Activated CD8-positive, alpha-beta T cell treated with anti-CD3 and anti-CD28 coated beads for 36 hours (primary cell): ENCODE measurements around the gene AXIN1. TPM values are rescaled to one million over a fixed set of nuclear protein-coding genes. Genes with fewer than 3 reads are reported as not detected.
A peak's percentile ranks its signal among the peaks of the same experiment; 100 is the strongest.
"Not testable (repeated sequence)": the region's sequence is repeated elsewhere in the genome, so short reads cannot be mapped to it uniquely, and the experiment has no call there.

ENCODE experiments used
- ATAC-seq: fragments of 200-7000 bp; cut with Tn5 transposase; one replicate; pipeline ENCODE4 v1.10.0; 2021; ENCODE audit warnings: mild to moderate bottlenecking, moderate library complexity
- CTCF ChIA-PET: fragments of 350-600 bp; sonication (Branson Sonifier 250); formaldehyde crosslinking; loops from one replicate; lab custom pipeline; 2021; ENCODE audit warnings: antibody characterized with exemption; lab: Charles Lee
- POLR2A ChIA-PET: fragments of 350-600 bp; sonication (Branson Sonifier 250); formaldehyde crosslinking; loops from one replicate; lab custom pipeline; 2021; ENCODE audit warnings: antibody characterized with exemption; lab: Charles Lee
- DNase-seq: peaks from one replicate; pipeline ENCODE4 v3.0.0-alpha.2; 2020
- H3K27ac Mint-ChIP-seq: one replicate; pipeline ENCODE4 v1.8.0; 2021; ENCODE audit warnings: mild to moderate bottlenecking, mixed read lengths
- H3K27me3 Mint-ChIP-seq: one replicate; pipeline ENCODE4 v1.8.0; 2021; ENCODE audit warnings: mixed read lengths
- H3K36me3 Mint-ChIP-seq: one replicate; pipeline ENCODE4 v1.8.0; 2021; ENCODE audit warnings: low read depth, mixed read lengths
- H3K4me1 Mint-ChIP-seq: one replicate; pipeline ENCODE4 v1.8.0; 2021; ENCODE audit warnings: low read depth, mixed read lengths
- H3K4me3 Mint-ChIP-seq: one replicate; pipeline ENCODE4 v1.8.0; 2021; ENCODE audit warnings: mild to moderate bottlenecking, moderate library complexity, mixed read lengths
- H3K9me3 Mint-ChIP-seq: one replicate; pipeline ENCODE4 v1.8.0; 2021; ENCODE audit warnings: mixed read lengths
- intact Hi-C: fragments of 100-400 bp; cut with micrococcal nuclease; formaldehyde crosslinking; loops from one replicate; pipeline ENCODE4 v1.10.0; 2022
- total RNA-seq, 2 experiments: library from RNA; stranded (reverse); gene quantifications; one replicate each; pipeline ENCODE4 v1.2.3, GENCODE V29; 2021
- TF ChIP-seq, protein P1 (sequence below): fragments of 200-600 bp; IDR thresholded peaks from one replicate; pipeline ENCODE4 v1.8.0; 2022; ENCODE audit warnings: antibody characterized with exemption, mild to moderate bottlenecking

The AXIN1 gene
- total RNA-seq, 2 experiments from 2014 or later = 24.1 to 24.9 TPM

DNA sequence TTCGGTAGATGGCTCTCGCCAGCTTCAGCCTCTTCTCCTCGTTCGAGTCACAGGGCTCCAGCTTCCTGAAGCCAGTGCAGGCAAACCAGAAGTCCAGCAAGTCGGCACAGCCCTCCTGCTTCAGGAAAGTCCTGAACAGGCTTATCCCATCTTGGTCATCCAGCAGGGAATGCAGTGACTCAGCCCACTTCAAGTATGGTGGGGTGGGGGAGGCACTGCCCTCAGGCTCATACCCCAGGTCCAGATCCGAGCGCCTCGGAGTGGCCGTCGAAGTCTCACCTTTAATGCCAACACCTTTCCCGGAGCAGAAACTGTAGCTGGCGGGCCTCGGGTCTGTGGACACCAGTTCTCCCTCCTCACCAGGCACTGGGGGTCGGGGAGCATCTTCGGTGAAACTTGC is 5.9 kb downstream of the AXIN1 start:
- TF ChIP-seq, protein P1, sequence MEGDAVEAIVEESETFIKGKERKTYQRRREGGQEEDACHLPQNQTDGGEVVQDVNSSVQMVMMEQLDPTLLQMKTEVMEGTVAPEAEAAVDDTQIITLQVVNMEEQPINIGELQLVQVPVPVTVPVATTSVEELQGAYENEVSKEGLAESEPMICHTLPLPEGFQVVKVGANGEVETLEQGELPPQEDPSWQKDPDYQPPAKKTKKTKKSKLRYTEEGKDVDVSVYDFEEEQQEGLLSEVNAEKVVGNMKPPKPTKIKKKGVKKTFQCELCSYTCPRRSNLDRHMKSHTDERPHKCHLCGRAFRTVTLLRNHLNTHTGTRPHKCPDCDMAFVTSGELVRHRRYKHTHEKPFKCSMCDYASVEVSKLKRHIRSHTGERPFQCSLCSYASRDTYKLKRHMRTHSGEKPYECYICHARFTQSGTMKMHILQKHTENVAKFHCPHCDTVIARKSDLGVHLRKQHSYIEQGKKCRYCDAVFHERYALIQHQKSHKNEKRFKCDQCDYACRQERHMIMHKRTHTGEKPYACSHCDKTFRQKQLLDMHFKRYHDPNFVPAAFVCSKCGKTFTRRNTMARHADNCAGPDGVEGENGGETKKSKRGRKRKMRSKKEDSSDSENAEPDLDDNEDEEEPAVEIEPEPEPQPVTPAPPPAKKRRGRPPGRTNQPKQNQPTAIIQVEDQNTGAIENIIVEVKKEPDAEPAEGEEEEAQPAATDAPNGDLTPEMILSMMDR = no peak
- Mint-ChIP-seq H3K27ac (no peak overlapping the region), H3K4me1 (peaks cover 83% of the 10 kb centered on the region), H3K27me3 (no peaks in the 10 kb centered on the region), H3K36me3 (peaks cover 44% of the 10 kb centered on the region), H3K9me3 (no peaks in the 10 kb centered on the region), H3K4me3 (no peak overlapping the region)
- CTCF ChIA-PET = no interaction called here
- intact Hi-C loops = no loop called here
- DNase-seq = no peak
- POLR2A ChIA-PET = no interaction called here
- ATAC-seq = no peak

DNA sequence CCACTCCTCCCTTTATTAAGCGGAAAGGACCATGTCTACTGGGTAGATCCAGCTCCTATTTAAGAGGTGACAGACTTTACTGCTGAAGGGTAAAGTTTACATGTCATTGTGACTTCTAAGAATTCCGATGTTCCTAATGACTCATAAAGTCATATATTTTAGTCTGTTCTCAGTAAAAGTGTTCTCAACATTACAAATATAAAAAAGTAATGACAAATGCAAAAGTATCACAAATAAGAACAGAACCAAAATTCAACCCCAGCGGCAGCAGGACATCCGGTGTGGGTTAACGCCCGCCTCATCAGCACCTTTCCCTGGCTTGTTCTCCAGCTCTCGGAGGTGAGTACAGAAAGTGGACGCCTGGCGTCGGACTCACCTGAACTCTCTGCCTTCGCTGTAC is 6.8 kb downstream of the AXIN1 start:
- ATAC-seq (peak; percentile 18), DNase-seq (peak; percentile 45)
- TF ChIP-seq, protein P1 = no peak
- H3K27ac Mint-ChIP-seq = no peak overlapping the region
- ChIA-PET CTCF (interaction anchor here (1.2 kb wide), 1 partner anchor 17 kb away, joined by 3 read pairs; no protein-coding TSS in a partner anchor), POLR2A (interaction anchor here (0.6 kb wide), 1 partner anchor 11 kb away, joined by 3 read pairs; no protein-coding TSS in a partner anchor)
- no peak overlapping the region for H3K4me3 Mint-ChIP-seq
- H3K36me3 Mint-ChIP-seq = peaks cover 42% of the 10 kb centered on the region
- H3K27me3 Mint-ChIP-seq = no peaks in the 10 kb centered on the region
- intact Hi-C loops = no loop called here
- no peaks in the 10 kb centered on the region for H3K9me3 Mint-ChIP-seq
- H3K4me1 Mint-ChIP-seq = peaks cover 80% of the 10 kb centered on the region

DNA sequence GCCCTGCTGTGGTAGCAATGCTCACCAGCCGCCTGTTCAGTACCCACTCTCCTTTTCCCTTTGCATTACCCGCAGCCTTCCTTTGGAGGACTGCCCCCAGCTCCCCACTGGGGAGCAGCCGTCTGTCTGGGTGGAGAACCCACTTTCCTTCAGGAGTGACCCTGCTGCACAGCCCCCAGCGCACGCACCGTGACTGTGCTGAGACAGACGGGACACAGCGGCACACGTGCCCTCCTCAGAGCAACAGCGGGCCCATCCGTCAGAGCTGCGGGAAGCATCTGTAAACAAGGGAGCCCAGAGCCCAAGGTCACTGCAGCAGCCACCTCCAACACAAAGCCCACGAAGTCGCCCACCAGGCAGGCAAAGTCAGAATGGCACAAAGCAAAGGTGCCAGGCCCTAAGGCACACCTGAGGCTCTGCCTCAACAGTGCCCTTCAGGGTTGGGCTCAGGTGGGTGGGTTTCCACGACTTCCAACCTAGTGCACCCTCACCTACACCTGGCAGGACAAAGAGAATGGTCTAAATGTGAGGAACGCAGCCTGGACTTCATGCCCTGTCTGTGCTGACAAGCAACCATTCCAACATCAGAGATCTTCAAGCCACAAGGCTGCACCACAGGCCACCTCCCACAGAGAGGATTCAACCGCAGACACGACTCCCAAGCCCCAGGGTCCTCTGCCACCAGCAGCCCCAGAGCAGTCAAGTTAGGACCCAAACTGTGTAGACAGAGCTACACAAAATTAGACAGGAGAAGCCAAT is 9.9 kb downstream of the AXIN1 start:
- no peak overlapping the region for H3K4me3 Mint-ChIP-seq
- intact Hi-C loops = no loop called here
- ChIA-PET CTCF (interaction anchor here (1.2 to 1.4 kb wide), 3 partner anchors 9 to 246 kb away, joined by 4 to 5 read pairs (median 5); no protein-coding TSS in a partner anchor), POLR2A (interaction anchor here (1.5 to 1.9 kb wide), 2 partner anchors 9 to 108 kb away, joined by 3 to 9 read pairs; no protein-coding TSS in a partner anchor)
- TF ChIP-seq, protein P1 = no peak
- H3K36me3 Mint-ChIP-seq = peaks cover 33% of the 10 kb centered on the region
- no peaks in the 10 kb centered on the region for H3K9me3 Mint-ChIP-seq
- ATAC-seq (no peak), DNase-seq (no peak)
- peaks cover 78% of the 10 kb centered on the region for H3K4me1 Mint-ChIP-seq
- H3K27me3 Mint-ChIP-seq = no peaks in the 10 kb centered on the region
- no peak overlapping the region for H3K27ac Mint-ChIP-seq

DNA sequence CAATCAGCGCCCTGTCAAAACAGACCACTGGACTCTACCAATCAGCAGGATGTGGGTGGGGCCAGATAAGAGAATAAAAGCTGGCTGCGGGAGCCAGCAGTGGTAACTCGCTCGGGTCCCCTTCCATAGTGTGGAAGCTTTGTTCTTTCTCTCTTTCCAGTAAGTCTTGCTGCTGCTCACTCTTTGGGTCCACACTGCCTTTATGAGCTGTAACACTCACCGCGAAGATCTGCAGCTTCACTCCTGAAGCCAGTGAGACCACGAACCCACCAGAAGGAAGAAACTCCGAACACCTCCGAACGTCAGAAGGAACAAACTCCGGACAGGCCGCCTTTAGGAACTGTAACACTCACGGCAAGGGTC is 10.6 kb downstream of the AXIN1 start:
- H3K9me3 Mint-ChIP-seq, H3K27me3 Mint-ChIP-seq, DNase-seq, intact Hi-C loops, H3K27ac Mint-ChIP-seq, ATAC-seq, H3K4me3 Mint-ChIP-seq: not testable (repeated sequence)
- Mint-ChIP-seq H3K4me1 (peaks cover 75% of the 10 kb centered on the region), H3K36me3 (peaks cover 29% of the 10 kb centered on the region)
- CTCF ChIA-PET = interaction anchor here (1.2 to 1.4 kb wide), 2 partner anchors 10 to 107 kb away, joined by 4 to 5 read pairs; no protein-coding TSS in a partner anchor
- POLR2A ChIA-PET = interaction anchor here (1.9 kb wide), 1 partner anchor 10 kb away, joined by 9 read pairs; no protein-coding TSS in a partner anchor

DNA sequence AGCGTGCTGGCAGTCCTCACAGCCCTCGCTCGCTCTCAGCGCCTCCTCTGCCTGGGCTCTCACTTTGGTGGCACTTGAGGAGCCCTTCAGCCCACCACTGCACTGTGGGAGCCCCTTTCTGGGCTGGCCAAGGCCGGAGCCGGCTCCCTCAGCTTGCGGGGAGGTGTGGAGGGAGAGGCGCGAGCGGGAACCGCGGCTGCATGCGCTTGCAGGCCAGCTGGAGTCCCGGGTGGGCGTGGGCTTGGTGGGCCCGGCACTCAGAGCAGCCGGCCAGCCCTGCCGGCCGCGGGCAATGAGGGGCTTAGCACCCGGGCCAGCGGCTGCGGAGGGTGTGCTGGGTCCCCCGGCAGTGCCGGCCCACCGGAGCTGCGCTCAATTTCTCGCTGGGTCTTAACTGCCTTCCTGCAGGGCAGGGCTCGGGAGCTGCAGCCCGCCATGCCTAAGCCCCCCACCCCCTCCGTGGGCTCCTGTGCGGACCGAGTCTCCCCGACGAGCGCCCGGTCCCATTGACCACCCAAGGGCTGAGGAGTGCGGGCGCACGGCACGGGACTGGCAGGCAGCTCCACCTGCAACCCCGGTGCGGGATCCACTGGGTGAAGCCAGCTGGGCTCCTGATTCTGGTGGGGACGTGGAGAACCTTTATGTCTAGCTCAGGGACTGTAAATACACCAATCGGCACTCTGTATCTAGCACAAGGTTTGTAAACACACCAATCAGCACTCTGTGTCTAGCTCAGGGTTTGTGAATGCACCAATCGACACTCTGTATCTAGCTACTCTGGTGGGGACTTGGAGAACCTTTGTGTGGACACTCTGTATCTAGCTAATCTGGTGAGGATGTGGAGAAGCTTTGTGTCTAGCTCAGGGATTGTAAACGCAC is 11.2 kb downstream of the AXIN1 start:
- ATAC-seq, H3K27ac Mint-ChIP-seq, H3K27me3 Mint-ChIP-seq, H3K9me3 Mint-ChIP-seq, intact Hi-C loops, DNase-seq, H3K4me3 Mint-ChIP-seq: not testable (repeated sequence)
- ChIA-PET POLR2A (interaction anchor here (0.6 to 1.0 kb wide), 2 partner anchors 8 to 90 kb away, joined by 3 read pairs; no protein-coding TSS in a partner anchor), CTCF (interaction anchor here (0.9 to 1.4 kb wide), 3 partner anchors 10 to 234 kb away, joined by 3 to 5 read pairs (median 4); no protein-coding TSS in a partner anchor)
- H3K36me3 Mint-ChIP-seq = peaks cover 27% of the 10 kb centered on the region
- peaks cover 71% of the 10 kb centered on the region for H3K4me1 Mint-ChIP-seq
